ENCODE measurements around the gene MBD2.

- no peak for TF ChIP-seq POLR2A (IDR thresholded peaks at IDR 0.05)
- TF ChIP-seq CTCF (IDR thresholded peaks at IDR 0.05) = no peak
Observed at GRCh38 chr18:54187372-54187771, 37.1 kb downstream of the MBD2 start.
